GM19395 (cell line): ENCODE results near the gene ATP2A1.
"Not testable (repeated sequence)": the region's sequence is repeated elsewhere in the genome, so short reads cannot be mapped to it uniquely, and the experiment has no call there.

Experiments used
- ATAC-seq: cut with Tn5 transposase; IDR thresholded peaks from one replicate; pipeline ENCODE4 v1.9.1; 2021; ENCODE audit warnings: mild to moderate bottlenecking, moderate library complexity; ENCODE audit not compliant: unreplicated experiment

ATP2A1 gene

DNA sequence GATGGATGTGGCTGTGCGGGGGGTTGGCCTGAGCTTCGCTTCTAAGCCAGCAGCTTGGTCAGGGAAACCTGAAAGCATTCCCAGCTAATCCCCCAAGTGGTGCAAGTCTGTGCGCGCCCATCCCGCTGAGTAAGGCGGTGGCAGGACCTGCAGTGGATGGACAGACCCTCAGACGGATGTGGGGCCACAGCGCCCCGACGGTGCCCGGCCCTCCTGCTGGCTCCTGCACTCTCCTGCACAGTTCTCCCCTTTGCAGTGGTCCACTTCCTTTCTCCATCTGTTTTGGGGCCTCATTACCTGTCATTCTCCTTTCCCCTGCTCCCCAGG lies 2.3 kb downstream of the ATP2A1 start:
- no peak for ATAC-seq

GRCh38 chr16:28880955-28881354 lies 2.7 kb downstream of the ATP2A1 start:
- ATAC-seq = no peak

- not testable (repeated sequence) for ATAC-seq
These were observed 3.3 kb downstream of the ATP2A1 start for GRCh38 chr16:28881565-28881964.

- no peak for ATAC-seq
These were observed 4.4 kb downstream of the ATP2A1 start for GRCh38 chr16:28882551-28883160.

- ATAC-seq = no peak
These were observed 5.1 kb downstream of the ATP2A1 start for GRCh38 chr16:28883221-28883996.

GRCh38 chr16:28884045-28884444 lies 5.8 kb downstream of the ATP2A1 start:
- no peak for ATAC-seq

GRCh38 chr16:28886945-28887344 lies 8.7 kb downstream of the ATP2A1 start:
- no peak for ATAC-seq

GRCh38 chr16:28890355-28890754 lies 12.1 kb downstream of the ATP2A1 start:
- ATAC-seq = not testable (repeated sequence)

DNA sequence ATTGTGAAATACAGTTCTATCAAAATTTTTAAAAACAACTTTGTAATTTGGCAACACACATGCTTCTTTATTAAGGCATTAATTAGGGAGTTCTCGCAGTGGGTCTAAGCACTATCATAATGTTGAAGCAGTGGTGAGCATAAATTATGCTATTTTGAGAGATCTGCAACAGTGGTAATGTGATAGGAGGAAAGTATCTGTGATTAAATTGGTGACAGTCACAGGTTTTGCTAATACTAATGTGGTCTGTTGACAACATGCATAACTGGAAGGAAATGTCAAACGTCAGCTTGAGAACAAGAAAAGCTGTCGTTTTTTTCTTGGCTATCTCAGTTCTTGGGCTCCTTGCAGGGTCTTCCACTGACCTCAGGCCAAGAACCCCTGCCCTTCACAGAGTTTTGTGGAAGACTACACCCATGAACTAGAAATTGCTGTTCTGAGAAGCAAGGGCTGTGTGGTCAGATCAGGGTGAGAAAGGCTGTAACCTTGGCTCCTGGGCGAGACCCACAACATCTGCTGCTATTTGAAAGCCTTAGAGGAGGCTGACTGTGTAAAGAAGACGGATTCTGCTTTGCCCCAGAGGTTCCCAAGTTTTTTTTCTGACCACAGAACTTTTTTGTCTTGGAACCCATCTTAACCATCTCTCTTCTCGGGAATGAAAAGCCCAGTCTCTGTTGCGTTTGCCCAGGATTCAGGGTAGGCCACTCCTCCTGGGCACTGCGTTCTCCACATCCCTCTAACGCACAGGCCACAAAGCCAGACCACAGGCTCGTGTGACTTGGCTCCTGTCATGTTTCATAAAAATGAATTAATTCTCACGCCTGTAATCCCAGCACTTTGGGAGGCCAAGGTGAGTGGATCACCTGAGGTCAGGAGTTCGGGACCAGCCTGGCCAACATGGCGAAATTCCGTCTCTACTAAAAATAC lies 13.9 kb downstream of the ATP2A1 start:
- ATAC-seq = no peak

GRCh38 chr16:28893291-28893690 lies 15.0 kb downstream of the ATP2A1 start:
- ATAC-seq = no peak

- ATAC-seq = no peak
These were observed 17.3 kb downstream of the ATP2A1 start for GRCh38 chr16:28895609-28896008.

DNA sequence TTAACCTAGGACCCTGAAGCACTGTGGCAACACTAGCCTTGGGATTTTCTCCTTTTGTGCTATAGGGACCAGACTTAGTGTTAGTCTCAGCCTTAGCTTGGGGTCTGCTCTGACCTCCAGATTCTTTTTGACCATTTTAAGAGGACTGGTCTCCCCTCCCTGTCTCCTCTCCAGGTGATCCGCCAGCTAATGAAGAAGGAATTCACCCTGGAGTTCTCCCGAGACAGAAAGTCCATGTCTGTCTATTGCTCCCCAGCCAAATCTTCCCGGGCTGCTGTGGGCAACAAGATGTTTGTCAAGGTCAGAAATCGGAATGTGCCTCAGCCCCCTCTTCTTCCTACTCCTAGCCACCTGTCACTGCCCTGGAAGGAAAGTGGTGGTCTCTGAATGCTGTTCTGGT lies 19.5 kb downstream of the ATP2A1 start:
- ATAC-seq = no peak

GRCh38 chr16:28898266-28898665 lies 20.0 kb downstream of the ATP2A1 start:
- ATAC-seq = no peak

DNA sequence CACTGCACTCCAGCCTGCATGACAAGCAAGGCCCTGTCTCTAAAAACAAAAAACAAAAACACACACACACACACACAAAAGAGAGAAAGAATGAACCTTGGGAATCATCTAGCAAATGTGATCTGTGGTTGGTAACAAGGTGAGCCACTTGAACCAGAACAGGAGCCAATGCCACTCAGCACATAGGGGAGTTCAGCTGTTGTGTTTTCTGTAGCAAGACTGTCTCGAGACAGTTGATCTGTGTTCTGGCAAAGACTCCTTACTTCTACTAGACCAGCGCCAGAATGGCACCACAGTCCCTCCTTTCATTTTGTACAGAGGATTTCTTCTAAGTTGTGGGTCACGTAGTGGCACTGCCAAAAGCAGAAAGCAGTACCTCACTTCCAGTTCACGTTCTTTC lies 20.7 kb downstream of the ATP2A1 start:
- ATAC-seq = no peak

DNA sequence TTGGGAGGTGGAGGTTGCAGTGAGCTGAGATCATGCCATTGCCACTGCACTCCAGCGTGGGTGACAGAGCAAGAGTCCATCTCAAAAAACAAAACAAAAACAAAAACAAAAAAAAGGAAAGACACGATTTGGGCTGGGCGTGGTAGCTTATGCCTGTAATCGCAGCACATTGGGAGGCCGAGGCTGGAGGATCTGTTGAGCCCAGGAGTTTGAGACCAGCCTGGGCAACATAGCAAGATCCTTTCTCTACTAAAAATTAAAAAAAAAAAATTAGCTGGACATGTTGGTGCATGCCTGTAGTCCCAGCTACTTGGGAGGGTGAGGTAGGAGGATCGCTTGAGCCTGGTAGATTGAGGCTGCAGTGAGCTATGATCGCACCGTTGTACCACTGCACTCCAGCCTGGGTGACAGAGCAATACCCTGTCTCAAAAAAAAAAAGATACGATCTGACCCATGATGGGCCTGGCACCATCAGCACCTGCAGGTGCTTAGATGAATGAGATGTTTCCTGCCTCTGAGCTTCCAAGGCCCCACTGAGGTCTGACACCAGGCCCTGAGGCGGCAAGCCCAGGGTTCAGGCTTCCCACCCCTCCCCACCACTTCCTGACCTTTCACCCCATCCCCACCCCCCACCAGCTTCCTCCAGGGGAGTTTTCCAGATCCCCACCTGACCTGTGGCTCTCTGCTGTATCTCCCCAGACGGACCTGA lies 21.7 kb downstream of the ATP2A1 start:
- no peak for ATAC-seq

- ATAC-seq = no peak
These were observed 22.3 kb downstream of the ATP2A1 start for GRCh38 chr16:28900601-28901000.

- no peak for ATAC-seq
These were observed 23.6 kb downstream of the ATP2A1 start for GRCh38 chr16:28901862-28902261.

- no peak for ATAC-seq
These were observed 24.6 kb downstream of the ATP2A1 start for GRCh38 chr16:28902909-28903308.

GRCh38 chr16:28903344-28904042 lies 25.2 kb downstream of the ATP2A1 start:
- no peak for ATAC-seq

DNA sequence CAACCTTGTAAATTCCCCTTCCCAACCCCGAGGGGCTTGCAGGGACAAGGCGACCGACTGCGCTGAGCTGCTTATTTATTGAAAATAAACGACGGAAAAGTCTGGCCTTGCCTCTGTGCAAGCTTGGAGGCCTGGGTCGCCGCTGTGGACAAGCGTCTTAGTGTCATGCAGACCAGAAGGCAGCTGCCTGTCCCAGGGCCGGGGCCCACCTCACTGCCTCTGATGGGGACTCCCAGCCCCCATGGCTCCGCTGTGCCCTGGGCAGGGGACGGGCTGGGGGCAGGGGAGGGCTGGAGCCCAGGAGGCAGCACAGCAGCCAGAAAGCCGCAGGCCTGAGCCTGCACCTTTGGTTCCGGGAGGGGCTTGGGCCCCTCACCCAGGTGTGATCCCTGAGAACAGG lies 26.1 kb downstream of the ATP2A1 start:
- no peak for ATAC-seq
